ENCODE results near the gene ZDHHC4. TPM values are rescaled to one million over a fixed set of nuclear protein-coding genes. Genes with fewer than 3 reads are reported as not detected.

The ZDHHC4 gene
- total and polyA plus RNA-seq, 4 donors = 44.1 to 79.6 (median 51.8) TPM

DNA sequence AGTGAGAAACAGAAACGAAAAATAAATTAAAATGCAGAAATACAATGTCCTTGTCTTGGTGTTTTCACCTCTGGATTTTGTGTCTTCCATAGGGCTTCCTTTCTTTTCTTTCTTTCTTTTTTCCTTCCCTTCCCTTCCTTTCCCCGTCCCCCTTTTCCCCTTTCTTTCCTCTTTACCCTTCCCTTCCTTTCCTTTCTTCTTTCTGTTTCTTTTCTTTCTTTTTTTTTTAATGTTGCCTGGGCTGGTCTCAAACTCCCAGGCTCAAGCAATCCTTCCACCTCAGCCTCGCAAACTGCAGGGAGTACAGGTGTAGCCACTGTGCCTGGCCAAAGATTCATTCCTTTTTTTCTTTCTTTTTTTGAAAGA is 47.0 kb downstream of the ZDHHC4 start:
- H3K27me3 ChIP-seq (ENCODE audit: control insufficient read depth in 3 of 3, insufficient read depth in 3 of 3, low read length in 2 of 3) = no peaks in the 10 kb centered on the region

GRCh38 chr7:6628045-6628444 is 50.8 kb downstream of the ZDHHC4 start:
- ATAC-seq (ENCODE audit: insufficient read depth, low FRiP score) = no peak
- no peaks in the 10 kb centered on the region for H3K4me1 ChIP-seq (ENCODE audit: control insufficient read depth in 5 of 5, insufficient read depth in 5 of 5, low read length in 5 of 5)
- no peak for TF ChIP-seq CTCF (IDR thresholded peaks at IDR 0.05; ENCODE audit: control extremely low read depth, extremely low read depth)
- H3K27me3 ChIP-seq (ENCODE audit: control insufficient read depth in 3 of 3, insufficient read depth in 3 of 3, low read length in 2 of 3) = no peaks in the 10 kb centered on the region
- H3K36me3 ChIP-seq (ENCODE audit: control insufficient read depth in 4 of 4, insufficient read depth in 4 of 4, low read length in 4 of 4) = peaks cover 0 to 7% (median 4%) of the 10 kb centered on the region in 4 donors
- no peak overlapping the region for H3K27ac ChIP-seq (ENCODE audit: low read depth in 1 of 2, low read length in 1 of 2)
- H3K9ac ChIP-seq (ENCODE audit: insufficient read depth in 1 of 2, low read length in 2 of 2) = no peak overlapping the region
- 81 to 89% methylated on average over 6 of the region's 6 CpGs for WGBS, 2 donors
- no peak for DNase-seq
- H3K9me3 ChIP-seq (ENCODE audit: control insufficient read depth in 4 of 4, insufficient read depth in 3 of 4, low read length in 3 of 4) = no peaks in the 10 kb centered on the region
- no peak overlapping the region for H3K4me3 ChIP-seq

More for the DNA sequence above, 47.0 kb downstream of the ZDHHC4 start:
- peaks cover 0 to 25% (median 12%) of the 10 kb centered on the region in 4 donors for H3K36me3 ChIP-seq (ENCODE audit: control insufficient read depth in 4 of 4, insufficient read depth in 4 of 4, low read length in 4 of 4)
- H3K4me1 ChIP-seq (ENCODE audit: control insufficient read depth in 5 of 5, insufficient read depth in 5 of 5, low read length in 5 of 5) = no peaks in the 10 kb centered on the region
- H3K9me3 ChIP-seq (ENCODE audit: control insufficient read depth in 4 of 4, insufficient read depth in 3 of 4, low read length in 3 of 4) = peaks cover 0 to 3% (median 0%) of the 10 kb centered on the region in 4 donors
- no peak for DNase-seq
- TF ChIP-seq CTCF (IDR thresholded peaks at IDR 0.05; ENCODE audit: control extremely low read depth, extremely low read depth) = no peak
- no peak overlapping the region for H3K27ac ChIP-seq (ENCODE audit: low read depth in 1 of 2, low read length in 1 of 2)
- H3K4me3 ChIP-seq = no peak overlapping the region
- WGBS, 2 donors = 64 to 74% methylated on average over 3 of the region's 3 CpGs
- no peak overlapping the region for H3K9ac ChIP-seq (ENCODE audit: insufficient read depth in 1 of 2, low read length in 2 of 2)
- no peak for ATAC-seq (ENCODE audit: insufficient read depth, low FRiP score)

GRCh38 chr7:6630007-6630849 is 53.0 kb downstream of the ZDHHC4 start:
- Histone ChIP-seq H3K27me3 (ENCODE audit: control insufficient read depth in 3 of 3, insufficient read depth in 3 of 3, low read length in 2 of 3) (no peaks in the 10 kb centered on the region), H3K9me3 (ENCODE audit: control insufficient read depth in 4 of 4, insufficient read depth in 3 of 4, low read length in 3 of 4) (no peaks in the 10 kb centered on the region), H3K36me3 (ENCODE audit: control insufficient read depth in 4 of 4, insufficient read depth in 4 of 4, low read length in 4 of 4) (peaks cover 0 to 2% (median 0%) of the 10 kb centered on the region in 4 donors), H3K9ac (ENCODE audit: insufficient read depth in 1 of 2, low read length in 2 of 2) (no peak overlapping the region), H3K4me1 (ENCODE audit: control insufficient read depth in 5 of 5, insufficient read depth in 5 of 5, low read length in 5 of 5) (no peaks in the 10 kb centered on the region), H3K27ac (ENCODE audit: low read depth in 1 of 2, low read length in 1 of 2) (no peak overlapping the region), H3K4me3 (no peak overlapping the region)
- WGBS, 2 donors = 69 to 86% methylated on average over 11 of the region's 11 CpGs
- DNase-seq (no peak), ATAC-seq (ENCODE audit: insufficient read depth, low FRiP score) (no peak)
- TF ChIP-seq CTCF (IDR thresholded peaks at IDR 0.05; ENCODE audit: control extremely low read depth, extremely low read depth) = no peak
